Islet of Langerhans (tissue), 1 donor: ENCODE data around the gene WDR54.
"Not testable (repeated sequence)": the region's sequence is repeated elsewhere in the genome, so short reads cannot be mapped to it uniquely, and the experiment has no call there.

Experiments used
- FAIRE-seq: peaks from one replicate; lab custom pipeline; 2011; peaks lifted over from hg19 to GRCh38; lab: Jason Lieb, UNC

Gene WDR54

GRCh38 chr2:74407682-74408081, 13.8 kb upstream of the WDR54 start:
- FAIRE-seq, result no peak

GRCh38 chr2:74413001-74413698, 8.4 kb upstream of the WDR54 start:
- FAIRE-seq, result no peak

GRCh38 chr2:74414441-74414840, 7.1 kb upstream of the WDR54 start:
- FAIRE-seq, result no peak

GRCh38 chr2:74414881-74415761, 6.4 kb upstream of the WDR54 start:
- no peak for FAIRE-seq

GRCh38 chr2:74415762-74416395, 5.7 kb upstream of the WDR54 start:
- FAIRE-seq, result no peak

- no peak for FAIRE-seq
These were observed 4.8 kb upstream of the WDR54 start for GRCh38 chr2:74416778-74417177.

GRCh38 chr2:74417197-74417596, 4.3 kb upstream of the WDR54 start:
- no peak for FAIRE-seq

GRCh38 chr2:74417763-74418162, 3.8 kb upstream of the WDR54 start:
- no peak for FAIRE-seq

GRCh38 chr2:74418312-74418711, 3.2 kb upstream of the WDR54 start:
- FAIRE-seq, result no peak

GRCh38 chr2:74419345-74419744, 2.2 kb upstream of the WDR54 start:
- no peak for FAIRE-seq

GRCh38 chr2:74420006-74420405, 1.5 kb upstream of the WDR54 start:
- no peak for FAIRE-seq

- not testable (repeated sequence) for FAIRE-seq
These were observed 957 bp upstream of the WDR54 start for GRCh38 chr2:74420443-74421103.

GRCh38 chr2:74423231-74424095, 1.9 kb downstream of the WDR54 start:
- FAIRE-seq, result no peak

GRCh38 chr2:74424139-74424992, 2.8 kb downstream of the WDR54 start:
- FAIRE-seq, result no peak

- no peak for FAIRE-seq
These were observed 3.5 kb downstream of the WDR54 start for GRCh38 chr2:74424995-74425406.

GRCh38 chr2:74425523-74425922, 4.0 kb downstream of the WDR54 start:
- FAIRE-seq, result no peak

GRCh38 chr2:74426181-74426758, 4.7 kb downstream of the WDR54 start:
- FAIRE-seq, result no peak

- FAIRE-seq, result no peak
These were observed 6.0 kb downstream of the WDR54 start for GRCh38 chr2:74427551-74427950.

GRCh38 chr2:74428675-74429074, 7.1 kb downstream of the WDR54 start:
- FAIRE-seq, result no peak
